SKM-1 (cell line): ENCODE results near the gene KDM2A.

ENCODE experiments used
- DNase-seq: peaks from one replicate; lab custom pipeline; 2025; ENCODE audit not compliant: unreplicated experiment; lab: John Stamatoyannopoulos, UW

KDM2A gene

GRCh38 chr11:67282876-67283371 lies 163.9 kb downstream of the KDM2A start:
- DNase-seq = no peak

GRCh38 chr11:67283481-67283963 lies 164.5 kb downstream of the KDM2A start:
- DNase-seq = peak; percentile 43

GRCh38 chr11:67284811-67285540 lies 165.9 kb downstream of the KDM2A start:
- DNase-seq = no peak

GRCh38 chr11:67285541-67286498 lies 166.8 kb downstream of the KDM2A start:
- DNase-seq = no peak

GRCh38 chr11:67286621-67287333 lies 167.7 kb downstream of the KDM2A start:
- DNase-seq = no peak

- no peak for DNase-seq
These were observed 168.5 kb downstream of the KDM2A start for GRCh38 chr11:67287355-67288197.

GRCh38 chr11:67288198-67288451 lies 169.1 kb downstream of the KDM2A start:
- DNase-seq = peak; percentile 87

- DNase-seq = peak; percentile 74
These were observed 169.6 kb downstream of the KDM2A start for GRCh38 chr11:67288452-67289225.

GRCh38 chr11:67289226-67289650 lies 170.2 kb downstream of the KDM2A start, which contains the start of gene ANKRD13D:
Gene ANKRD13D, plus strand, starts transcription at chr11:67289303. Its CDS starts 158 bp downstream, at chr11:67289461.
- no peak for DNase-seq

GRCh38 chr11:67289651-67290479 lies 170.8 kb downstream of the KDM2A start:
- no peak for DNase-seq

GRCh38 chr11:67290801-67291200 lies 171.7 kb downstream of the KDM2A start:
- DNase-seq = no peak

- DNase-seq = no peak
These were observed 172.7 kb downstream of the KDM2A start for GRCh38 chr11:67291481-67292381.

GRCh38 chr11:67292671-67293070 lies 173.6 kb downstream of the KDM2A start:
- no peak for DNase-seq

GRCh38 chr11:67293090-67293489 lies 174.0 kb downstream of the KDM2A start:
- DNase-seq = no peak

GRCh38 chr11:67295846-67296245 lies 176.8 kb downstream of the KDM2A start:
- DNase-seq = no peak

- DNase-seq = no peak
These were observed 179.7 kb downstream of the KDM2A start for GRCh38 chr11:67298786-67299185.

GRCh38 chr11:67299471-67300191 lies 180.6 kb downstream of the KDM2A start:
- no peak for DNase-seq
